WTC11 (cell line): Measurements from ENCODE around the gene RASSF4. TPM values are rescaled to one million over a fixed set of nuclear protein-coding genes. Genes with fewer than 3 reads are reported as not detected.

Experiments
- ATAC-seq: fragments of 200-7000 bp; cut with Tn5 transposase; 2 replicates; pipeline ENCODE4 v1.10.0; 2021; ENCODE audit warnings: mild to moderate bottlenecking, moderate library complexity
- CTCF ChIA-PET: fragments of 300-600 bp; sonication (Branson Sonifier 250); formaldehyde crosslinking; loops from one replicate; lab custom pipeline; 2021; ENCODE audit warnings: antibody characterized with exemption; lab: Charles Lee
- POLR2A ChIA-PET: fragments of 350-600 bp; sonication (Branson Sonifier 250); formaldehyde crosslinking; loops from one replicate; lab custom pipeline; 2021; ENCODE audit warnings: antibody characterized with exemption; lab: Charles Lee
- DNase-seq: peaks from one replicate; pipeline ENCODE4 v3.0.0; 2021; ENCODE audit warnings: low spot score
- H3K27ac Mint-ChIP-seq: 2 replicates; pipeline ENCODE4 v1.8.0; 2021; ENCODE audit warnings: mixed read lengths
- H3K27me3 Mint-ChIP-seq: 2 replicates; pipeline ENCODE4 v1.8.0; 2021; ENCODE audit warnings: low read depth, mild to moderate bottlenecking, moderate library complexity, mixed read lengths
- H3K36me3 Mint-ChIP-seq: 2 replicates; pipeline ENCODE4 v1.8.0; 2021; ENCODE audit warnings: mixed read lengths
- H3K4me1 Mint-ChIP-seq: 2 replicates; pipeline ENCODE4 v1.8.0; 2022; ENCODE audit warnings: mixed read lengths
- H3K4me3 Mint-ChIP-seq: 2 replicates; pipeline ENCODE4 v1.8.0; 2021; ENCODE audit warnings: mild to moderate bottlenecking, moderate library complexity, mixed read lengths
- H3K9me3 Mint-ChIP-seq: 2 replicates; pipeline ENCODE4 v1.8.0; 2021; ENCODE audit warnings: mixed read lengths
- AFF4 ChIP-seq: sonication (generic); formaldehyde crosslinking; IDR thresholded peaks from 2 replicates; pipeline ENCODE4 v1.8.1; 2023; ENCODE audit warnings: mild to moderate bottlenecking, missing genetic modification reagents, borderline replicate concordance
- ATF1 ChIP-seq: sonication (generic); formaldehyde crosslinking; IDR thresholded peaks from 2 replicates; pipeline ENCODE4 v1.8.1; 2023; ENCODE audit warnings: mild to moderate bottlenecking, moderate library complexity, missing genetic modification reagents
- ATF3 ChIP-seq: sonication (generic); formaldehyde crosslinking; conservative IDR thresholded peaks from 2 replicates; pipeline ENCODE4 v1.8.1; 2022; ENCODE audit warnings: mild to moderate bottlenecking, missing genetic modification reagents
- CBFB ChIP-seq: sonication (generic); formaldehyde crosslinking; IDR thresholded peaks from 2 replicates; pipeline ENCODE4 v1.8.1; 2022; ENCODE audit warnings: mild to moderate bottlenecking, low read depth, missing genetic modification reagents
- FOXJ3 ChIP-seq: sonication (generic); formaldehyde crosslinking; IDR thresholded peaks from 2 replicates; pipeline ENCODE4 v1.9.0; 2021; ENCODE audit warnings: missing genetic modification reagents, mild to moderate bottlenecking, borderline replicate concordance
- FOXK1 ChIP-seq: sonication (generic); formaldehyde crosslinking; IDR thresholded peaks from 2 replicates; pipeline ENCODE4 v1.8.0; 2022; ENCODE audit warnings: mild to moderate bottlenecking, moderate library complexity, missing genetic modification reagents
- FOXP1 ChIP-seq: sonication (generic); formaldehyde crosslinking; IDR thresholded peaks from 2 replicates; pipeline ENCODE4 v1.8.0; 2022; ENCODE audit warnings: missing genetic modification reagents, mild to moderate bottlenecking, moderate library complexity, borderline replicate concordance
- GABPB1 ChIP-seq: sonication (generic); formaldehyde crosslinking; IDR thresholded peaks from 2 replicates; pipeline ENCODE4 v1.8.1; 2023; ENCODE audit warnings: mild to moderate bottlenecking, missing genetic modification reagents
- GRHL2 ChIP-seq: fragments of 250-450 bp; sonication (Bioruptor Pico); IDR thresholded peaks from 2 replicates; pipeline ENCODE4 v1.8.0; 2022; ENCODE audit warnings: mild to moderate bottlenecking, moderate library complexity; ENCODE audit not compliant: insufficient replicate concordance, severe bottlenecking
- HMGXB4 ChIP-seq: sonication (generic); formaldehyde crosslinking; IDR thresholded peaks from 2 replicates; pipeline ENCODE4 v1.8.1; 2023; ENCODE audit warnings: mild to moderate bottlenecking, moderate library complexity, missing genetic modification reagents
- IRF2 ChIP-seq: sonication (generic); formaldehyde crosslinking; IDR thresholded peaks from 2 replicates; pipeline ENCODE4 v1.8.0; 2022; ENCODE audit warnings: low read depth, missing genetic modification reagents, borderline replicate concordance
- KAT7 ChIP-seq: sonication (generic); formaldehyde crosslinking; IDR thresholded peaks from 2 replicates; pipeline ENCODE4 v1.8.1; 2023; ENCODE audit warnings: missing genetic modification reagents, mild to moderate bottlenecking, borderline replicate concordance
- MXD4 ChIP-seq: fragments of 250-450 bp; sonication (Bioruptor Pico); IDR thresholded peaks from 2 replicates; pipeline ENCODE4 v1.8.0; 2021; ENCODE audit warnings: mild to moderate bottlenecking, moderate library complexity, borderline replicate concordance
- NFYB ChIP-seq: sonication (generic); formaldehyde crosslinking; conservative IDR thresholded peaks from 2 replicates; pipeline ENCODE4 v1.8.0; 2022; ENCODE audit warnings: low read depth, missing genetic modification reagents
- NR1H2 ChIP-seq: sonication (generic); formaldehyde crosslinking; IDR thresholded peaks from 2 replicates; pipeline ENCODE4 v1.9.0; 2021; ENCODE audit warnings: mild to moderate bottlenecking, moderate library complexity, missing genetic modification reagents
- OVOL2 ChIP-seq: fragments of 250-450 bp; sonication (Bioruptor Pico); IDR thresholded peaks from 2 replicates; pipeline ENCODE4 v1.9.0; 2021; ENCODE audit warnings: mild to moderate bottlenecking, borderline replicate concordance
- PRRX2 ChIP-seq: fragments of 250-450 bp; sonication (Bioruptor Pico); IDR thresholded peaks from 2 replicates; pipeline ENCODE4 v1.8.0; 2021; ENCODE audit warnings: mild to moderate bottlenecking
- RELA ChIP-seq: sonication (generic); formaldehyde crosslinking; IDR thresholded peaks from 2 replicates; pipeline ENCODE4 v1.8.1; 2022; ENCODE audit warnings: missing genetic modification reagents, mild to moderate bottlenecking, borderline replicate concordance
- SMAD4 ChIP-seq: sonication (generic); formaldehyde crosslinking; IDR thresholded peaks from 2 replicates; pipeline ENCODE4 v1.8.0; 2022; ENCODE audit warnings: mild to moderate bottlenecking, missing genetic modification reagents
- TEAD1 ChIP-seq: sonication (generic); formaldehyde crosslinking; IDR thresholded peaks from 2 replicates; pipeline ENCODE4 v1.8.0; 2022; ENCODE audit warnings: mild to moderate bottlenecking, missing genetic modification reagents
- TEAD4 ChIP-seq: sonication (generic); formaldehyde crosslinking; IDR thresholded peaks from 2 replicates; pipeline ENCODE4 v1.8.0; 2022; ENCODE audit warnings: mild to moderate bottlenecking, missing genetic modification reagents
- USF2 ChIP-seq: sonication (generic); formaldehyde crosslinking; IDR thresholded peaks from 2 replicates; pipeline ENCODE4 v1.8.1; 2023; ENCODE audit warnings: mild to moderate bottlenecking, missing genetic modification reagents, moderate library complexity
- ZBTB21 ChIP-seq: sonication (generic); formaldehyde crosslinking; IDR thresholded peaks from 2 replicates; pipeline ENCODE4 v1.8.1; 2023; ENCODE audit warnings: mild to moderate bottlenecking, missing genetic modification reagents, borderline replicate concordance
- ZMAT4 ChIP-seq: fragments of 250-450 bp; sonication (Bioruptor Pico); IDR thresholded peaks from 2 replicates; pipeline ENCODE4 v1.9.0; 2021; ENCODE audit warnings: mild to moderate bottlenecking
- total RNA-seq: library from RNA; stranded (reverse); gene quantifications from 3 replicates; pipeline ENCODE4 v1.2.3, GENCODE V29; 2021
- TF ChIP-seq, protein P1 (sequence below): sonication (generic); formaldehyde crosslinking; IDR thresholded peaks from 2 replicates; pipeline ENCODE4 v1.8.1; 2022; ENCODE audit warnings: missing genetic modification reagents, borderline replicate concordance

Gene RASSF4
- total RNA-seq, 1 experiment from 2014 or later = 15.7 TPM

- no peak for TF ChIP-seq FOXK1 (CRISPR knock-in tag)
- no peak for TF ChIP-seq ZBTB21
- no peak for TF ChIP-seq IRF2 (CRISPR knock-in tag)
- no peak for TF ChIP-seq RELA
- no peak for TF ChIP-seq TEAD1 (CRISPR knock-in tag)
- TF ChIP-seq AFF4 (CRISPR knock-in tag) = no peak
- no peak for TF ChIP-seq OVOL2 (CRISPR knock-in tag)
Measured at GRCh38 chr10:45003432-45004000, 43.9 kb downstream of the RASSF4 start (continued).

DNA sequence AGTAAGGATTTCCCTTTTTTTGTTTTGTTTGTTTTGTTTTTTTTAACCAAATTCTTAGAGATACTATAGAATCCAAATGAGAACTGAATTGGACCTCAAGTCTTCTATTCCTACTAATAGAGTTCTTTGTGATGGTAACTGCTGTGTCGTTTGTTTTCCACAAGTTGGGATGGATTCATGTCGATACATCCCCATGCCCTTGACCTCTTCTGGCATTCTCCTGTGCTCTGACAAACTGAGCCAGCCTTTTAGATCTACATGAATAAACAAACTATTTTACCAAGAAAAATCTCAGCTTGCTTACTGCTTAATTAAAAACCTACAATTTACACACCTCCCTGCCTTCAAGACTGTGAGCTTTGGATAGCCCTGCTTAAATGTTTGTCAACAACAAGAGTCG is 45.1 kb downstream of the RASSF4 start:
- H3K36me3 Mint-ChIP-seq = peaks cover 32% of the 10 kb centered on the region
- POLR2A ChIA-PET = no interaction called here
- H3K4me1 Mint-ChIP-seq = peaks cover 30% of the 10 kb centered on the region
- no peak for ATAC-seq
- no peak overlapping the region; the same call in 1 of the 2 replicates for H3K27ac Mint-ChIP-seq
- no peak for TF ChIP-seq FOXJ3 (CRISPR knock-in tag)
- TF ChIP-seq PRRX2 (CRISPR knock-in tag) = no peak
- no peak for TF ChIP-seq FOXP1 (CRISPR knock-in tag)
- TF ChIP-seq ATF3 (CRISPR knock-in tag) = no peak
- no peak for TF ChIP-seq GABPB1 (CRISPR knock-in tag)
- TF ChIP-seq, all 79 proteins: peak for 0
- Mint-ChIP-seq H3K4me3 (no peak overlapping the region), H3K9me3 (peaks cover 9% of the 10 kb centered on the region), H3K27me3 (peaks cover 10% of the 10 kb centered on the region)
- CTCF ChIA-PET = interaction anchor here (1.0 kb wide), 1 partner anchor 72 kb away, joined by 3 read pairs; no protein-coding TSS in a partner anchor
- no peak for DNase-seq

- Mint-ChIP-seq H3K27me3 (peaks cover 4% of the 10 kb centered on the region), H3K4me3 (no peak overlapping the region), H3K4me1 (peaks cover 23% of the 10 kb centered on the region), H3K27ac (no peak overlapping the region), H3K36me3 (peaks cover 32% of the 10 kb centered on the region), H3K9me3 (peaks cover 9% of the 10 kb centered on the region)
- ChIA-PET POLR2A (no interaction called here), CTCF (interaction anchor here (1.0 kb wide), 1 partner anchor 73 kb away, joined by 3 read pairs; no protein-coding TSS in a partner anchor)
- no peak for ATAC-seq
- no peak for DNase-seq
- TF ChIP-seq ATF1 (CRISPR knock-in tag) (no peak), NR1H2 (CRISPR knock-in tag) (no peak), TEAD4 (CRISPR knock-in tag) (no peak), KAT7 (CRISPR knock-in tag) (no peak), SMAD4 (CRISPR knock-in tag) (no peak), USF2 (no peak), CBFB (CRISPR knock-in tag) (no peak), GRHL2 (CRISPR knock-in tag) (no peak), MXD4 (CRISPR knock-in tag) (no peak), HMGXB4 (no peak), NFYB (CRISPR knock-in tag) (no peak), PRRX2 (CRISPR knock-in tag) (no peak), ZMAT4 (no peak)
- TF ChIP-seq, protein P1, sequence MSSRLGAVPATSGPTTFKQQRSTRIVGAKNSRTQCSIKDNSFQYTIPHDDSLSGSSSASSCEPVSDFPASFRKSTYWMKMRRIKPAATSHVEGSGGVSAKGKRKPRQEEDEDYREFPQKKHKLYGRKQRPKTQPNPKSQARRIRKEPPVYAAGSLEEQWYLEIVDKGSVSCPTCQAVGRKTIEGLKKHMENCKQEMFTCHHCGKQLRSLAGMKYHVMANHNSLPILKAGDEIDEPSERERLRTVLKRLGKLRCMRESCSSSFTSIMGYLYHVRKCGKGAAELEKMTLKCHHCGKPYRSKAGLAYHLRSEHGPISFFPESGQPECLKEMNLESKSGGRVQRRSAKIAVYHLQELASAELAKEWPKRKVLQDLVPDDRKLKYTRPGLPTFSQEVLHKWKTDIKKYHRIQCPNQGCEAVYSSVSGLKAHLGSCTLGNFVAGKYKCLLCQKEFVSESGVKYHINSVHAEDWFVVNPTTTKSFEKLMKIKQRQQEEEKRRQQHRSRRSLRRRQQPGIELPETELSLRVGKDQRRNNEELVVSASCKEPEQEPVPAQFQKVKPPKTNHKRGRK (CRISPR knock-in tag) = no peak
Measured at GRCh38 chr10:45005284-45005683, 45.7 kb downstream of the RASSF4 start.
